G401.6 (cell line): Measurements from ENCODE around the gene NOTCH2.

Experiments used
- FAIRE-seq: peaks from 2 replicates; lab custom pipeline; 2012; peaks lifted over from hg19 to GRCh38; lab: Jason Lieb, UNC

NOTCH2 gene

DNA sequence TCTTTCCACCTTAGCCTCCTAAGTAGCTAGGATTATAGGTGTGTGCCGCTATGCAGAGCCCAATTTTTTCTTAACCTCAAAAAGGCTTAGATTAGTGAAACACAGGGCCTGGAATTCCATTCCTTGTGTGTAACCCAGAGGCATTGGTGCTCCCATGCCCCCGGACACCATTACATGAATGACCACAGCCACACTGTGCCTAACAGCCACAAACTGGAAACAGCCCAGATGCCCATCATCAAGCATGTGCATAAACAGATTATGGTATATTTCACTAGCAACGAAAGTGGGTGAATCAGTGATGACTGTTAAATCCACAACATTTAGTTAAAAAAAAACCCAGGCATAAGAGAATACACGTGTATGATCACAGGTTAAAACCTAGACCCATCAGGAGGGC lies 197.6 kb downstream of the NOTCH2 start:
- no peak for FAIRE-seq

- FAIRE-seq: peak; percentile 64
Observed at GRCh38 chr1:119870917-119871596, 198.4 kb downstream of the NOTCH2 start.

- no peak for FAIRE-seq
Observed at GRCh38 chr1:119869995-119870394, 199.5 kb downstream of the NOTCH2 start.

DNA sequence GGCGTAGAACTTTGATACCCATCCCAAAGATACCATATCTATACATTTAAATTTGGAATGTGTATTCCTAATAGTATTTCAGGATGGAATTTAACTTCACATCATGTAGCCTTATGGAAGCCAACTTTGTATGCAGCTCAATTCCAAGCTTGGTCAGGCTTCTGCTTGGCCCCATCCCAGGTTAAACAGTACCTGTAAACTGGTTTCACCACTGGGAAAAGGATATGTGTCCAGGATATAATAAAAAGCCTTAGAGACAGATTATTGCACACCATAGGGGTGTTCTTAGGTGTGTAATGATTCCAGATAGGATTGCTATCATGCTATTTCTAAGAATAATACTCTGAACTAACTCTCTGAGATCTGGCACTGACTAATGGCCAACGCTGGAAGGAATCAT lies 201.3 kb downstream of the NOTCH2 start:
- no peak for FAIRE-seq

DNA sequence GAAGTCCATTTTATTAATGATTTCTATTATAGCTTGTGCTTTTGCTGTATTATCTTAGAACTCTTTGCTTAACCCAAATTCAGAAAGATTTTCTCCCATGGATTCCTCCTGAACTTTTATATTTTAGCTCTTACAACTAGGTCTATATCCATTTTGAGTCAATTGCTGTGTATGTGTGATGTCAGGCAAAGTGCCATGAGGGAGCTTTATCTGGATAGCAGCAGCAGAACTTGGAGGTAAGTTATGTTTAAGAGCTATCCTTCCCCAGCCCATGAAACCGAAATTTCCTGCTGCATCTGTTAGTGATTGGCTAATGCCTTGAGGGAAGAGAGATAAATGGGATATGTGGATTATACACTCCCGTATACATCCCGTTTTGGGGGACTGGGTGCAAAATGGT lies 203.0 kb downstream of the NOTCH2 start:
- no peak for FAIRE-seq

- no peak for FAIRE-seq
Observed at GRCh38 chr1:119865627-119866026, 203.8 kb downstream of the NOTCH2 start.

DNA sequence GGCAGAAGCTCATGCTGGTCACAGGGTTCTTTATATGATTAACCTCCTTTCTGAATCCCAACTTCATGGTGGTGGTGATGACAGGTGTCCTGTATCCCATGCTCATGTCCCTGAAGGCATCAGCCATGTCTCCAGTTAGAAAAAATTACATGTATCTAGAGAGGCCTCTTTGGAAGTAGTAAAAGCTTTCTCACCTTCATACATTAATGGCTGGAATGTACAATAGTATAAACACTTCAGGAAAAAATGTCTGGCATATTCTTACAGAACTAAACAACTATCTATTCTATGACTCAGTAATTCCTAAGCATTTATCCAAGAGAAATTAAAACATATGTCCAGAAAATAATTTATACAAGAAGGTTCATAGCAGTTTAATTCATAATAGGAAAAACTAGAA lies 207.2 kb downstream of the NOTCH2 start:
- no peak for FAIRE-seq
